Bronchial epithelial cell (primary cell): Measurements from ENCODE around the gene MPP2. TPM values are rescaled to one million over a fixed set of nuclear protein-coding genes. Genes with fewer than 3 reads are reported as not detected.
A peak's percentile ranks its signal among the peaks of the same experiment; 100 is the strongest.
"Not testable (repeated sequence)": the region's sequence is repeated elsewhere in the genome, so short reads cannot be mapped to it uniquely, and the experiment has no call there.

Experiments used
- DNase-seq: peaks from one replicate; pipeline ENCODE4 v3.0.0-alpha.2; 2010; ENCODE audit warnings: low read depth
- FAIRE-seq: peaks from 2 replicates; lab custom pipeline; 2011; peaks lifted over from hg19 to GRCh38; lab: Jason Lieb, UNC
- H3K27me3 ChIP-seq: 2 replicates; pipeline ENCODE4 v1.5.1; 2011; ENCODE audit warnings: low read length; ENCODE audit not compliant: control insufficient read depth, insufficient read depth
- H3K36me3 ChIP-seq: 2 replicates; pipeline ENCODE4 v1.5.1; 2011; ENCODE audit warnings: low read length; ENCODE audit not compliant: control insufficient read depth, insufficient read depth
- H3K4me3 ChIP-seq: 2 replicates; pipeline ENCODE4 v1.5.1; 2011; ENCODE audit warnings: mild to moderate bottlenecking, low read depth, low read length, control low read depth
- total RNA-seq: library from RNA; depleted of rRNA; stranded (reverse); fragments of >200 nt; gene quantifications from 2 replicates; pipeline ENCODE4 v1.2.1, GENCODE V29; 2014
- TF ChIP-seq, protein P1 (sequence below): IDR thresholded peaks from 2 replicates; pipeline ENCODE4 v1.5.1; 2011; ENCODE audit warnings: mild to moderate bottlenecking, moderate library complexity, low read length, control low read depth, inconsistent platforms; ENCODE audit not compliant: insufficient read depth, severe bottlenecking

Gene MPP2
- total RNA-seq, 1 donor from 2014 or later: 0.26 TPM

DNA sequence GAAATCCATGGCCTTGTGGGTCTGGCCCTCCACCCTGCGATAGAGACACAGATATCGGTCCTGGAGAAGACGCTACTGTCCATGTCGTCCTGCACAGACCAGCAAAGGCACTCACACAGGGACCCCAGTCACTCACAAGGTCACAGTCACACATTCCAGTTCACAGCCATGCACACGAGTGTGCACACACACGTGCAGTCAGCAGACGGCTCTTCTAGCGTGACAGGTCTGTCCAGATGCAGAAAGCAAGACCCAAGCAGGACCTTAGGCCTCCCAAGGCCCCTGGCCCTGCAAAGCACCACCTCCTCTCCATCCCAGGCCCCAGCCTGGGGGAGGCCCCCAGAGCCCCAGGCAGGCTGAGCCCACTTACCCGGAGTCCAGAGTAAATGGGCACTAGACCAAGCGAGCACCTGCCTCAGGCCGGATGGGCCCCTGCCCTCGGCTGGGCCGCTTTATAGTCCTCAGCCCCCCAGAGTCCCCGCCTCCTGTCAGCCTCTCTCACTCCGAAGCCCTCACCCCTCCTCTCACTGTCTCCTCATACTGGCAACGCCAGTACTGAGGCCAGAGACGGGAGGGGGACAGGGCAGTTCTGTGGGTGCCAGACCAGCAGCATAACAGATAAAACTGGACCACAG is 34.8 kb upstream of the MPP2 start, which contains the start of gene PPY:
Gene PPY (minus strand): TSS at position 426 of the 635 bp plus-strand sequence. CDS start 822 bp downstream, outside the sequence.
- Histone ChIP-seq H3K36me3 (no peaks in the 10 kb centered on the region), H3K4me3 (no peak within 1 kb of the TSS), H3K27me3 (peaks cover 2% of the 10 kb centered on the region)
- FAIRE-seq: no peak
- no peak for DNase-seq
- TF ChIP-seq, protein P1, sequence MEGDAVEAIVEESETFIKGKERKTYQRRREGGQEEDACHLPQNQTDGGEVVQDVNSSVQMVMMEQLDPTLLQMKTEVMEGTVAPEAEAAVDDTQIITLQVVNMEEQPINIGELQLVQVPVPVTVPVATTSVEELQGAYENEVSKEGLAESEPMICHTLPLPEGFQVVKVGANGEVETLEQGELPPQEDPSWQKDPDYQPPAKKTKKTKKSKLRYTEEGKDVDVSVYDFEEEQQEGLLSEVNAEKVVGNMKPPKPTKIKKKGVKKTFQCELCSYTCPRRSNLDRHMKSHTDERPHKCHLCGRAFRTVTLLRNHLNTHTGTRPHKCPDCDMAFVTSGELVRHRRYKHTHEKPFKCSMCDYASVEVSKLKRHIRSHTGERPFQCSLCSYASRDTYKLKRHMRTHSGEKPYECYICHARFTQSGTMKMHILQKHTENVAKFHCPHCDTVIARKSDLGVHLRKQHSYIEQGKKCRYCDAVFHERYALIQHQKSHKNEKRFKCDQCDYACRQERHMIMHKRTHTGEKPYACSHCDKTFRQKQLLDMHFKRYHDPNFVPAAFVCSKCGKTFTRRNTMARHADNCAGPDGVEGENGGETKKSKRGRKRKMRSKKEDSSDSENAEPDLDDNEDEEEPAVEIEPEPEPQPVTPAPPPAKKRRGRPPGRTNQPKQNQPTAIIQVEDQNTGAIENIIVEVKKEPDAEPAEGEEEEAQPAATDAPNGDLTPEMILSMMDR: no peak

DNA sequence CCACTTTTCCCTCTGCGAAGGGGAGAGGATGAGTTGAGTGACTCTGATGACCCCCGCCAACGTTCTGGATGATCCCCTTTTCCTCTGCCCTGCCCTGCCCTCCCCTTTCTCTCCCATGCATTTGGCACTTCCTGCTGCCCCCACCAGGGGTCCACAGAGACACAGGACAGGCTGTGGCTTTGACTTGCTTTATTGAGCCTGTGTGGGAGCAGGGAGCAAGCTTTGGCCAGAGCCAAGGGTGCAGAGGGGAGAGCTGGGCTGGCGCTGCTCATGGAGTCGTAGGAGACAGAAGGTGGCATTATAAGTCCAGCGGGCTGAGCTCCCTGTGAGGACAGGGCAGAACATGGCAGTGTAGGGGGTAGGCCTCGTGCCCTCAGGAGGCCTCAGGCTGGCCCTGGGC is 33.3 kb upstream of the MPP2 start:
- FAIRE-seq (peak; percentile 75), DNase-seq (no peak)
- no peaks in the 10 kb centered on the region for H3K36me3 ChIP-seq

DNA sequence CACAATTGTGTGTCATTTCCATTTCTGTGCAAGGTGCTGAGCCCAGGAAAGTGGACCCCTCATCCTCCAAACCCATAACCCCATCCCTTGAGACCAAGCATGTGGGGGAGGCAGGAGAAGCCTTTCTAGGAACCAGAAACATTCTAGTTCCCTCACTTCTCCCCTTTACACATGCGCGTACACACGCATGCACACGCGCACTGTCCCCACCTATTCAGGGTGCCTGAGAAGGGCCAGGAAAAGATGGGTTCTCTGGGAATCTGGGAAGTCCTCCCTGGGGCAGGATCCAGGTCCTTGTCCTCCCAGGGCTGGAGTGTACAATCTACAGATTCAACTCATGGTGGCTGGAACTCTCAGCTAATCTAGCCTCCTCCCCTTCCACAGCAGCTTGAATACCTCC is 32.5 kb upstream of the MPP2 start:
- peak; percentile 76 for FAIRE-seq
- no peaks in the 10 kb centered on the region for H3K36me3 ChIP-seq
- H3K4me3 ChIP-seq: no peak overlapping the region
- H3K27me3 ChIP-seq: peaks cover 2% of the 10 kb centered on the region
- no peak for DNase-seq
- TF ChIP-seq, protein P1: no peak

More for the DNA sequence above, 33.3 kb upstream of the MPP2 start:
- no peak overlapping the region for H3K4me3 ChIP-seq
- H3K27me3 ChIP-seq: peaks cover 2% of the 10 kb centered on the region
- TF ChIP-seq, protein P1: peak; percentile 45

DNA sequence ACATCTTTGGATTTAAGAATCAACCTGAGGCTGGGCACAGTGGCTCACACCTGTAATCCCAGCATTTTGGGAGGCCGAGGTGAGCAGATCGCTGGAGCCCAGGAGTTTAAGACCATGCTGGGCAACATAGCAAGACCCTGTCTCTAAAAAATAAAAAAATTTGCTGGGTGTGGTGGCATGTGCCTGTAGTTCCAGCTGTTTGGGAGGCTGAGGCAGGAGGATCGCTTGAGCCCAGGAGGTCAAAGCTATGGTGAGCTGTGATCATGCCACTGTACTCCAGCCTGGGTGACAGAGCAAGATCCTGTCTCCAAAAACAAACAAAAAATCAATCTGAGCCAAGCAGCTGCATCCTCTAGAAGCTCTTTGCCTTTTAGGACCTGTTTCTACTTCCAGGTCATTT is 32.1 kb upstream of the MPP2 start:
- FAIRE-seq, H3K4me3 ChIP-seq, H3K27me3 ChIP-seq, DNase-seq, H3K36me3 ChIP-seq: not testable (repeated sequence)

DNA sequence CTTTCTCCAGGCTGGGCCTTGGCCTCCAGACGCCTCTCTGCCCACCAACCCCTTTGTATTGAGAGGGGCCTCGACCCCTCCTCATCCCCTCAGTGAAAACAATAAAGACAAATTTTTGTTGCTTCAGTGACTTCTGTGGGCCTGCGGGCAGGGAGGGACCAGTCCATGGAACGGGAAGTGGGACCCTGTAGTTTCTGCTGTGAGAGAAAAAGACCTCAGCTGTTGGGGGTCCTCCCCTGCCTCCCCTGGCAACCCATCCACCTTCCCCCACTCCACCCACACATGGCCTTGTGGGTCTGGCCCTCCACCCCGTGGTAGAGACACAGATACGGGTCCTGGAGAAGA is 31.5 kb upstream of the MPP2 start:
- Histone ChIP-seq H3K4me3 (no peak overlapping the region), H3K36me3 (no peaks in the 10 kb centered on the region), H3K27me3 (peaks cover 2% of the 10 kb centered on the region)
- DNase-seq (no peak), FAIRE-seq (no peak)
- TF ChIP-seq, protein P1: no peak

DNA sequence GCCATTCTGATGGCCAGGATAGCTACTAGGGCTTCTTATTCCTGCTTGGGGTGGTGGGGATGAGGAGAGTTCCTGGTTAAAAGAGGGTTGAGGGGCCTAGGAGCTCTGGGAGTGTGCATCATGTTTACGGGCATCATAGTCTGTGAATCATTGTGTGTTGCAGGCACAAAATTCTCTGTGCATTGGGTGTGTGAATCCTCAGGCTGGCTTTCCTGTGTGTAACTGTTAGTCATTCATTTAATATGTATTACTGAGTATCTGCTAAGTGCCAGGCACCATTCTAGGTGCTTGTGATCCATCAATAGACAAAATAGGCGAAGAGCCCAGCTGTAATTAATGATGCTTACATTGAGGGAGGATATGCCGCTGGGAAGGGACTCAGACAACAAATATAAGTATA is 29.1 kb upstream of the MPP2 start:
- no peak for FAIRE-seq
- TF ChIP-seq, protein P1: no peak
- Histone ChIP-seq H3K36me3 (no peaks in the 10 kb centered on the region), H3K27me3 (peaks cover 2% of the 10 kb centered on the region), H3K4me3 (no peak overlapping the region)
- peak; percentile 67 for DNase-seq
